Gastrocnemius medialis (tissue), 4 donors: Measurements from ENCODE around the gene MATN1. TPM values are rescaled to one million over a fixed set of nuclear protein-coding genes. Genes with fewer than 3 reads are reported as not detected.

ENCODE experiments used
- ATAC-seq, 2 donors: fragments of 150-250 bp; one replicate each; pipeline ENCODE4 v1.9.1; 2016
- DNase-seq, 2 donors: peaks; one replicate each; pipeline ENCODE4 v3.0.0-alpha.2; 2019
- H3K27ac ChIP-seq, 4 donors: fragments of 200-600 bp; sonication (generic); 1 replicate in 1 of 4; 2 replicates in 3 of 4; pipeline ENCODE4 v1.5.1; 2016 to 2018; ENCODE audit warnings: mild to moderate bottlenecking in 2 of 4, moderate library complexity in 1 of 4
- H3K27me3 ChIP-seq, 3 donors: fragments of 200-600 bp; sonication (generic) in 2 of 3; 1 replicate in 1 of 3; 2 replicates in 2 of 3; pipeline versions ENCODE4 v1.5.1 to v1.6.0; 2016 to 2019; ENCODE audit warnings: mild to moderate bottlenecking in 1 of 3, moderate library complexity in 1 of 3
- H3K36me3 ChIP-seq, 2 donors: fragments of 200-600 bp; sonication (generic) in 1 of 2; one replicate each; pipeline ENCODE4 v1.5.1; 2017 to 2018
- H3K4me1 ChIP-seq, 2 donors: fragments of 200-600 bp; sonication (generic) in 1 of 2; one replicate each; pipeline ENCODE4 v1.5.1; 2016 to 2017; ENCODE audit warnings: mild to moderate bottlenecking in 2 of 2
- H3K4me3 ChIP-seq, 4 donors: fragments of 200-600 bp; sonication (generic) in 3 of 4; 1 replicate in 1 of 4; 2 replicates in 3 of 4; pipeline ENCODE4 v1.5.1; 2016 to 2019; ENCODE audit warnings: mild to moderate bottlenecking in 2 of 4
- H3K9me3 ChIP-seq, 3 donors: fragments of 200-600 bp; sonication (generic) in 2 of 3; 1 replicate in 1 of 3; 2 replicates in 2 of 3; pipeline ENCODE4 v1.5.1; 2016 to 2019
- CTCF ChIP-seq, 5 experiments: fragments of 450-650 bp in 3 of 5; fragments of 200-600 bp in 2 of 5; sonication (generic) in 2 of 5; IDR thresholded peaks in 4 of 5; conservative IDR thresholded peaks in 1 of 5; 1 replicate in 4 of 5; 2 replicates in 1 of 5; pipeline ENCODE4 v1.5.1; 2016 to 2019; ENCODE audit warnings: antibody characterized with exemption in 5 of 5, mild to moderate bottlenecking in 3 of 5, moderate library complexity in 3 of 5
- POLR2A ChIP-seq, 2 donors: fragments of 450-650 bp; IDR thresholded peaks; one replicate each; pipeline ENCODE4 v1.6.1; 2017; ENCODE audit warnings: antibody characterized with exemption in 2 of 2, mild to moderate bottlenecking in 2 of 2, moderate library complexity in 2 of 2
- in situ Hi-C, 4 donors: fragments of 200-750 bp; cut with MboI; loops; one replicate each; pipeline versions ENCODE4 v1.15.0 to v1.8.0; 2017; ENCODE audit warnings: low sequenced_read_pairs in 4 of 4
- intact Hi-C: fragments of 100-400 bp; cut with DNase I; formaldehyde crosslinking; loops from one replicate; pipeline ENCODE4 v1.15.1; 2023; ENCODE audit warnings: low total_unique reads
- microRNA-seq, 2 donors: library from miRNA; unstranded; fragments of <30 nt; microRNA quantifications; one replicate each; pipeline ENCODE4, GENCODE V29; 2016; ENCODE audit warnings: borderline replicate concordance in 2 of 2
- total RNA-seq, 4 donors: library from RNA; depleted of rRNA; stranded (reverse); fragments of >200 nt; gene quantifications; one replicate each; pipeline versions ENCODE4 v1.1.0 to v1.2.3, GENCODE V29; 2016

The MATN1 gene
- total RNA-seq, 4 donors from 2014 or later: not detected

GRCh38 chr1:30663596-30664091 lies 59.7 kb downstream of the MATN1 start:
- TF ChIP-seq POLR2A (IDR thresholded peaks at IDR 0.05): no peak
- TF ChIP-seq CTCF (IDR thresholded peaks at IDR 0.05 in 4 of 5, conservative IDR thresholded peaks at IDR 0.05 in 1 of 5): no peak
- H3K36me3 ChIP-seq: no peaks in the 10 kb centered on the region
- H3K27me3 ChIP-seq: no peaks in the 10 kb centered on the region
- in situ Hi-C loops: no loop called here
- no peak for ATAC-seq
- H3K9me3 ChIP-seq: no peaks in the 10 kb centered on the region
- H3K27ac ChIP-seq: no peak overlapping the region
- DNase-seq: no peak
- no peaks in the 10 kb centered on the region for H3K4me1 ChIP-seq
- intact Hi-C loops: no loop called here
- H3K4me3 ChIP-seq: no peak overlapping the region

DNA sequence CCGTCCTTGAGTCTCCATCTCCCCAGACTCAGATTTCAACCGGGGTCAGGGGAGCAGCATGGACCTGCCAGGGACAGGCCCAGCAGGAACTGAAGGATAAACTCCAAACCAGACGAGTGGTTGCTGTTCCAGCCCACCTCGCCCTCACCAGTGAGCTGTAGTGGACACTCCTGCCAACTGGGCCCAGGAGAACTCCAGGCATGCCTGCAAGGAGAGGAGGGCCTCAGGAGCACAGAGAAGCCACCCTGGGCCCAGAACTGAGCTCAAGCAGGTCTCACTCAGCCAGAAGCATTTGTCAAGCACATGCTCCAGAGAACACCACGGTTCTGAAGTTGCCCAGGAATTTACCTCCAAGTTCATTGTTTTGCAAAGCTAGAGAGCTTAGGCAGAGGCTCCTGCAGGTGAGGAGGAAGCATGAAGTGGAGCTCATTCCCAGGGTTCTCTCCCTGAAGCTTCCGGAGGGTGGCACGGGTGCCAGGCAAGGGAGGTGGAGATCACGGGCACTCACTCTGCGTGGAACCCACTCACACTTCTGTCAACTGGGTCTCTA lies 61.0 kb downstream of the MATN1 start:
- Histone ChIP-seq H3K4me3 (no peak overlapping the region), H3K27ac (no peak overlapping the region), H3K9me3 (no peaks in the 10 kb centered on the region), H3K36me3 (no peaks in the 10 kb centered on the region), H3K4me1 (no peaks in the 10 kb centered on the region), H3K27me3 (no peaks in the 10 kb centered on the region)
- ATAC-seq (no peak), DNase-seq (no peak)
- intact Hi-C loops (no loop called here), in situ Hi-C loops (no loop called here)
- TF ChIP-seq CTCF (IDR thresholded peaks at IDR 0.05 in 4 of 5, conservative IDR thresholded peaks at IDR 0.05 in 1 of 5) (no peak), POLR2A (IDR thresholded peaks at IDR 0.05) (no peak)

- Histone ChIP-seq H3K27ac (no peak overlapping the region), H3K9me3 (no peaks in the 10 kb centered on the region), H3K4me1 (no peaks in the 10 kb centered on the region), H3K27me3 (no peaks in the 10 kb centered on the region), H3K36me3 (no peaks in the 10 kb centered on the region), H3K4me3 (no peak overlapping the region)
- TF ChIP-seq POLR2A (IDR thresholded peaks at IDR 0.05): no peak
- TF ChIP-seq CTCF (IDR thresholded peaks at IDR 0.05 in 4 of 5, conservative IDR thresholded peaks at IDR 0.05 in 1 of 5): no peak
- no peak for DNase-seq
- in situ Hi-C loops: no loop called here
- no peak for ATAC-seq
- intact Hi-C loops: no loop called here
These were observed 62.1 kb downstream of the MATN1 start for GRCh38 chr1:30661311-30661710.

Small RNA genes lying within 50 kb of the gene (microRNA-seq; reads per million reads assigned to microRNA genes)
- gene MIR4420: 0 reads per million in 2 donors

Other genes with a start within 250 kb of the MATN1 start
- gene LAPTM5, start 34.2 kb upstream of the MATN1 start, total RNA-seq: 10 to 100 TPM in 2 of 4 donors, 1 to 10 TPM in 2; 2.3 to 14.8 (median 10.1) TPM
- 1 to 10 TPM; 2.7 to 5.6 (median 3.0) TPM for gene SDC3, start 185.2 kb upstream of the MATN1 start, total RNA-seq